Epithelial cell of proximal tubule (primary cell): ENCODE results near the gene ADGRD1. TPM values are rescaled to one million over a fixed set of nuclear protein-coding genes. Genes with fewer than 3 reads are reported as not detected.

ENCODE experiments used
- DNase-seq: peaks from one replicate; pipeline ENCODE4 v3.0.0-alpha.2; 2011; ENCODE audit warnings: low read depth
- H3K4me3 ChIP-seq: 2 replicates; pipeline ENCODE4 v1.5.1; 2011; ENCODE audit warnings: low read depth, mild to moderate bottlenecking, low read length
- total RNA-seq: library from RNA; depleted of rRNA; stranded (reverse); fragments of >200 nt; gene quantifications from 2 replicates; pipeline ENCODE4 v1.2.3, GENCODE V29; 2015
- TF ChIP-seq, protein P1 (sequence below): conservative IDR thresholded peaks from 2 replicates; pipeline ENCODE4 v1.5.1; 2012; ENCODE audit warnings: low read depth, mild to moderate bottlenecking, low read length

ADGRD1 gene
- total RNA-seq, 1 donor from 2014 or later = not detected

DNA sequence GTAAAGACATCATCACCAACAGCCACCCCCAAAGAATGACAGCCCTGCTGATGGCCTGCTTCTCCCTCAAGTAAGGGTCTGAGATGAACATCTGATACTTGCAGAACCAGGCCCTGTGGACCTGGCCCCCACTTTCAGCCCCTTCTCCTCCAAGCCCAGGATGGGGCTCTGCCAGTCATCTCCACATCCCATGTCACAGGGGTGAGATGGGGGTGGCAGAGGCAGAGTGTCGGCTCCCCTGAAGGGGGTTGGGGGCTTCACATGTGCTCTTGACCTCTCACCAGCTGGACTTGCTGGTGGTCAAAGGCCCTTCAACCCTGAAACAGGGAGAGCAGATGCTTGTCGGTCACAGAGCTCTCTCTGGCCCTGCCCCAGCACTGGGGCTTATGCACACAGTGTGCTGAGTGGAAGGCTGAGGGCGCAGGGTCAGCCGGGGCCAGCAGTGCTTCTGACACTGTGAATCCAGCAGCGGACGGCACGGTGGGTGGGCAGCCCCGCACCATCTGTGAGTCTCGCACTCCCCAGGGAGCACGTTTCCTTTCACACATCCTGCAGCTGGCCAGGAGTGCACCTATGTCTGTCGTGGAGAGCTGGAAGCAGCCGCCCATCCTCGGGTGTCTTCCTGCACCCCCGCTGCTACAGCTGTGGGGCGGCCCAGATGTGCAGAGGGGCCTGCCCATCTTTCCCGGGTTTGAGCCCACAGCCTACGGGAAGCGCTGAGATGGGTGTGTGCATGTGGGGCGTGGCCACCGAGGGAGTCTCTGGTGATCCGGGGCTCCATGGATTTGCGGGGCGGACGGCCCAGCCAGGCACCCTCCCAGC, 94.3 kb downstream of the ADGRD1 start:
- no peak for DNase-seq
- no peak overlapping the region for H3K4me3 ChIP-seq
- TF ChIP-seq, protein P1, sequence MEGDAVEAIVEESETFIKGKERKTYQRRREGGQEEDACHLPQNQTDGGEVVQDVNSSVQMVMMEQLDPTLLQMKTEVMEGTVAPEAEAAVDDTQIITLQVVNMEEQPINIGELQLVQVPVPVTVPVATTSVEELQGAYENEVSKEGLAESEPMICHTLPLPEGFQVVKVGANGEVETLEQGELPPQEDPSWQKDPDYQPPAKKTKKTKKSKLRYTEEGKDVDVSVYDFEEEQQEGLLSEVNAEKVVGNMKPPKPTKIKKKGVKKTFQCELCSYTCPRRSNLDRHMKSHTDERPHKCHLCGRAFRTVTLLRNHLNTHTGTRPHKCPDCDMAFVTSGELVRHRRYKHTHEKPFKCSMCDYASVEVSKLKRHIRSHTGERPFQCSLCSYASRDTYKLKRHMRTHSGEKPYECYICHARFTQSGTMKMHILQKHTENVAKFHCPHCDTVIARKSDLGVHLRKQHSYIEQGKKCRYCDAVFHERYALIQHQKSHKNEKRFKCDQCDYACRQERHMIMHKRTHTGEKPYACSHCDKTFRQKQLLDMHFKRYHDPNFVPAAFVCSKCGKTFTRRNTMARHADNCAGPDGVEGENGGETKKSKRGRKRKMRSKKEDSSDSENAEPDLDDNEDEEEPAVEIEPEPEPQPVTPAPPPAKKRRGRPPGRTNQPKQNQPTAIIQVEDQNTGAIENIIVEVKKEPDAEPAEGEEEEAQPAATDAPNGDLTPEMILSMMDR = no peak

DNA sequence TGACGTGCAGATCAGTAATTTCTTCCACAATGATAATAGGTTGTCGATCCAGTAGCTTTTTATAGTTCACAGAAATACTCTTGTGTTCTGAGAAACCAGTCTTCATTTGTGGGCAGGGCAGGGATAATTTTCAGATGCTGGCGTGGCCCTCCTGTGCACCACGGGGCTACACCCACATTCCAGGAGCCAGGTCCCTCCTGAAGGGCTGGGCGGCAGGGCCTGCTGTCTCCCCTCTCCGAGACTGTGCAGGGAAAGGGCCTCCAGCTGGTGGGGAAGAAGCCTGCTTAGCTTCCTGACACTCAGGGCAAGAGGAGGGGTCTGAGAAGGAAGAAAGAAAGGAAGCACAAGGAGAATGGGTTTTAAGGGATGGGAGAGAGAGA, 94.9 kb downstream of the ADGRD1 start:
- no peak for DNase-seq
- TF ChIP-seq, protein P1 = no peak
- H3K4me3 ChIP-seq = no peak overlapping the region

DNA sequence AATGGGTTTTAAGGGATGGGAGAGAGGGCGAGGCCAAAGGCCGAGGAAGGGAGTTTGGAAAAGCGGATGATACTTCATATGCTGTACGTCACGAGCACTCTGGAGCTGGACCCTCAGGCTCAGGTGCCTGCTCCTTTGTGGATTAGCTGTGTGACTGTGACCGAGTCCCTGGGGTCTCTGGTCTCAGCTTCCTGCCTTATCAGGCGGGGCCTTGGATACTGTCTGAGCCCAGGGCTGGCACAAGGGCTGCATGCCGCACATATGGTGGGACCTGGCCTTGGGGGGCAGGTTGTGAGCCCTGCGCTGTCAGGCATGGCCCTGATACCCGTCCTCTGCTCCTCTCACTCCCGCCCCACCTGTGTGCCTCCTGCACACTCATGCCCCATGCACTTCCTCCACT, 95.3 kb downstream of the ADGRD1 start:
- no peak for DNase-seq
- TF ChIP-seq, protein P1 = no peak
- no peak overlapping the region for H3K4me3 ChIP-seq

DNA sequence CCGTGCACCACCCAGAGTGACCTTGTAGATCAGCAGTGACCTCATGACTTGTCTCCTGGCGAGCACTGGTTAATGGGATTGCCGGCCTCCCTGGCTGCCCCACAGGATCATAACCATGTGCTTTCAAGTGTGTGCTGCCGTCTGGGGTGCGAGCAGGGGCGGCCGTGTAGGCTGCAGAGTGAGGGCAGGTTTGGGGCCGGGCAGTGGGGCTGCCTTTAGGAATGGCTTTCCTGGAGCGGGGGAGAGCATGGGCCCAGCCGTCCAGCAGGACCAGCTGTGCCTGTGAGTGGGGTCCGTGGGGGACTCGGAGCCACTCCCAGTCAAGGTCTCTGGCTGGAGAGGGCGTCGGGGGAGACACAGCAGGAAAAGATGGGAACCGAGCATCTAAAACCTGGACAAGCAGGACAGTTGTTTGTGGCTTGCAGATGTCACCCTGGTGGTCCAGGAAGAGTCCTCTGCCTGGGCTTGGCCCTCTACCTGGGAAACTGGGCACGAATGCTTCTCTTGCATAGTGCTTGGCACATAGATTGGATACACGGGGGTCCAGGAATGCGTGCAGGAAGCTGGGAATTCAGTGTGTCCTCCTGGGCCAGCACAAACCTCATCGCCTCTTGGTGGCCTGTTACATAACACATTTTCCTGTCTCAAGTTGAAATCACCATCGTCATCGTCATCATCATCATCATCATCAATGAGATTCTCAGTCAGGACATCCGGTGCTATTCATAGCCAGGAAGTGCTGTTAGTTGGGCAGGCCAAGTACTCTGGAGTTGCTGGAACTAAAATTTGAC, 96.0 kb downstream of the ADGRD1 start:
- TF ChIP-seq, protein P1 = no peak
- H3K4me3 ChIP-seq = no peak overlapping the region
- DNase-seq = no peak

DNA sequence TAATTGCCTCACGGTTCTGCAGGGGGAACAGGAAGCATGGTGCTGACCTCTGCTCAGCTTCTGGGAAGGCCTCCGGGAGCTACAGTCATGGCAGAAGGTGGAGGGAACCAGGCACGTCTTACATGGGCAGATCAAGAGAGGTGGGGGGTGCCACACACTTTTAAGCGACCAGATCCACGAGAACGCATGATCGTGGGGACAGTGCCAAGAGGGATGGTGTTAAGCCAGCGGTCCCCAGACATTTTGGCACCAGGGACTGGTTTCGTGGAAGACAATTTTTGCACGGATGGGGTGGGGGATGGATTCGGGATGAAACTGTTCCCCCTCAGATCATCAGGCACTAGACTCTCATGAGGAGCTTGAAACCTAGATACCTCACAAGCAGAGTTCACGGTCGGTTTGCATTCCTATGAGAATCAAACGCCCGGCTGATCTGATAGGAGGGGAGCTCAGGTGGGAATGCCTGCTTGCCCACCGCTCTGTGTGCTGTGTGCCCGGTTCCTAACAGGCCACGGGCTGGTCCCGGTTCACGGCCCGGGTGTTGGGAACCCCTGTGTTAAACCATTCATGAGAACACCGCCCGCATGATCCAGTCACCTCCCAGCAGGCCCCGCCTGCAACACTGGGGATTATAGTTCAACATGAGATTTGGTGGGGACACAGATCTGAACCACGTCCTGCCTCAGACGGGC, 96.9 kb downstream of the ADGRD1 start:
- TF ChIP-seq, protein P1 = no peak
- H3K4me3 ChIP-seq = no peak overlapping the region

DNA sequence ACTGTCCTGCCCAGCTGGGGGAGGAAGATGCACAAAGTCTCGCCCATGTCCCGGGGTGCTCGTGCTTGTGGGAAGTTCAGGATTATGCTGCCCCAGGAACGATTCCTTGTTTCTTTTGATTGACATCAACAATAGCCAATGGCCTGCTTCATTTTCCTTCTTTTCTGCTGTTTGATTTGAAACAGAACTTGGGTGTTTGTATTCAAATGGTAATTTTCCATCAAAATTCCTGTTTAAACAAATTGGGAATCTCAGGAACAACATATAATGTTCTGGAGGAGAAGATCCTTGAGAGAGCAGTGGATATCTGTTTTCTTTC, 97.4 kb downstream of the ADGRD1 start:
- DNase-seq = no peak
- no peak overlapping the region for H3K4me3 ChIP-seq
- TF ChIP-seq, protein P1 = no peak

More for the DNA sequence above, 96.9 kb downstream of the ADGRD1 start:
- DNase-seq = no peak
